Thyroid gland (tissue), 4 donors: ENCODE measurements around the gene ARSJ. TPM values are rescaled to one million over a fixed set of nuclear protein-coding genes. Genes with fewer than 3 reads are reported as not detected.

Source experiments
- DNase-seq, 2 donors: peaks; one replicate each; pipeline ENCODE4 v3.0.0-alpha.2; 2019
- H3K27ac ChIP-seq, 3 donors: fragments of 200-600 bp; sonication (generic); 1 replicate in 2 of 3; 2 replicates in 1 of 3; pipeline ENCODE4 v1.5.1; 2016 to 2019; ENCODE audit warnings: mild to moderate bottlenecking in 1 of 3, moderate library complexity in 1 of 3
- H3K27me3 ChIP-seq: fragments of 200-600 bp; sonication (generic); one replicate; pipeline ENCODE4 v1.5.1; 2019
- H3K36me3 ChIP-seq, 2 donors: fragments of 200-600 bp; sonication (generic); one replicate each; pipeline ENCODE4 v1.5.1; 2016 to 2019
- H3K4me1 ChIP-seq, 2 donors: fragments of 200-600 bp; sonication (generic); one replicate each; pipeline ENCODE4 v1.5.1; 2017 to 2019
- H3K4me3 ChIP-seq, 3 donors: fragments of 200-600 bp; sonication (generic); replicated peaks in 1 of 3; 1 replicate in 2 of 3; 2 replicates in 1 of 3; pipeline ENCODE4 v1.5.1; 2016; ENCODE audit warnings: mild to moderate bottlenecking in 1 of 3
- H3K9me3 ChIP-seq: fragments of 200-600 bp; sonication (generic); one replicate; pipeline ENCODE4 v1.5.1; 2017
- POLR2A ChIP-seq, 2 donors: fragments of 450-650 bp; IDR thresholded peaks; one replicate each; pipeline ENCODE4 v1.6.1; 2017; ENCODE audit warnings: antibody characterized with exemption in 2 of 2, mild to moderate bottlenecking in 2 of 2, moderate library complexity in 1 of 2
- WGBS, 2 donors: methylation state at CpG; one replicate each; pipeline ENCODE4 v1.1.5; 2017; 5-methylcytosine and 5-hydroxymethylcytosine counted together
- intact Hi-C: fragments of 100-400 bp; cut with DNase I; formaldehyde crosslinking; loops from one replicate; pipeline ENCODE4 v1.15.1; 2023
- total RNA-seq, 4 donors: library from RNA; depleted of rRNA; stranded (reverse); fragments of >200 nt; gene quantifications; one replicate each; pipeline ENCODE4 v1.2.3, GENCODE V29; 2016
- TF ChIP-seq, protein P1 (sequence below), 6 experiments: fragments of 200-600 bp in 3 of 6; fragments of 450-650 bp in 3 of 6; sonication (generic) in 3 of 6; IDR thresholded peaks; one replicate each; pipeline ENCODE4 v1.5.1; 2016 to 2019; ENCODE audit warnings: antibody characterized with exemption in 6 of 6, mild to moderate bottlenecking in 2 of 6, inconsistent platforms in 1 of 6, moderate library complexity in 1 of 6

The ARSJ gene
- total RNA-seq, 4 donors from 2014 or later, result 1.6 to 3.4 (median 2.7) TPM

DNA sequence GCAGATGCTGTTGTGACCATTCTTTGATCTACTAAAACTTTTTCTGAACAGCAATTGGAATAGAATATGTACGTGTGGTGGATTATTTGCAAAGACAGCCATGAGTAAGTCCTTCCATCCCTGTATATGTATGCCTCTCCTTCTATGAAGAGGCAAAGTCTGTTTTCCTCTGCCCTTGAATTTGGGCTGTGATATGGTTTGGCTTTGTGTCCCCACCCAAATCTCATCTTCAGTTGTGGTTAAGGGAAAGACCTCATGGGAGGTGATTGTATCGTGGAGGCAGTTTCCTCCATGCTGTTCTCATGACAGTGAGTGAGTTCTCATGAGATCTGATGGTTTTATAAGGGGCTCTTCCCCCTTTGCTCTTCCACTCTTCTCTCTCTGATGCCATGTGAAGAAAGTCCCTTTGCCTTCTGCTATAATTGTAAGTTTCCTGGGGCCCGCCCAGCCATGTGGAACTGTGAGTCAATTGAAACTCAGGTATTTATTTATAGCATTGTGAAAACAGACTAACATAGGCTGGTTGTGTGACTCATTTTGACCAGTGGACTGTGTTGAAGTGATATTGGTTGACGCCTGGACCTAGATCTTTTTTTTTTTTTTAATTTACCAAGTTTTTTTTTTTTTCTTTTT lies 109.6 kb downstream of the ARSJ start:
- no peak overlapping the region for H3K27ac ChIP-seq
- intact Hi-C loops, result no loop called here
- no peak overlapping the region for H3K4me3 ChIP-seq
- TF ChIP-seq, protein P1, sequence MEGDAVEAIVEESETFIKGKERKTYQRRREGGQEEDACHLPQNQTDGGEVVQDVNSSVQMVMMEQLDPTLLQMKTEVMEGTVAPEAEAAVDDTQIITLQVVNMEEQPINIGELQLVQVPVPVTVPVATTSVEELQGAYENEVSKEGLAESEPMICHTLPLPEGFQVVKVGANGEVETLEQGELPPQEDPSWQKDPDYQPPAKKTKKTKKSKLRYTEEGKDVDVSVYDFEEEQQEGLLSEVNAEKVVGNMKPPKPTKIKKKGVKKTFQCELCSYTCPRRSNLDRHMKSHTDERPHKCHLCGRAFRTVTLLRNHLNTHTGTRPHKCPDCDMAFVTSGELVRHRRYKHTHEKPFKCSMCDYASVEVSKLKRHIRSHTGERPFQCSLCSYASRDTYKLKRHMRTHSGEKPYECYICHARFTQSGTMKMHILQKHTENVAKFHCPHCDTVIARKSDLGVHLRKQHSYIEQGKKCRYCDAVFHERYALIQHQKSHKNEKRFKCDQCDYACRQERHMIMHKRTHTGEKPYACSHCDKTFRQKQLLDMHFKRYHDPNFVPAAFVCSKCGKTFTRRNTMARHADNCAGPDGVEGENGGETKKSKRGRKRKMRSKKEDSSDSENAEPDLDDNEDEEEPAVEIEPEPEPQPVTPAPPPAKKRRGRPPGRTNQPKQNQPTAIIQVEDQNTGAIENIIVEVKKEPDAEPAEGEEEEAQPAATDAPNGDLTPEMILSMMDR (IDR thresholded peaks at IDR 0.05), result no peak
- TF ChIP-seq POLR2A (IDR thresholded peaks at IDR 0.05), result no peak
- no peaks in the 10 kb centered on the region for H3K4me1 ChIP-seq
- H3K9me3 ChIP-seq, result no peaks in the 10 kb centered on the region
- no peaks in the 10 kb centered on the region for H3K27me3 ChIP-seq
- WGBS, 2 donors, result 79 to 81% methylated on average over 4 of the region's 4 CpGs
- H3K36me3 ChIP-seq, result no peaks in the 10 kb centered on the region
- DNase-seq, result peak in 1 of 2 donors; percentile 12

DNA sequence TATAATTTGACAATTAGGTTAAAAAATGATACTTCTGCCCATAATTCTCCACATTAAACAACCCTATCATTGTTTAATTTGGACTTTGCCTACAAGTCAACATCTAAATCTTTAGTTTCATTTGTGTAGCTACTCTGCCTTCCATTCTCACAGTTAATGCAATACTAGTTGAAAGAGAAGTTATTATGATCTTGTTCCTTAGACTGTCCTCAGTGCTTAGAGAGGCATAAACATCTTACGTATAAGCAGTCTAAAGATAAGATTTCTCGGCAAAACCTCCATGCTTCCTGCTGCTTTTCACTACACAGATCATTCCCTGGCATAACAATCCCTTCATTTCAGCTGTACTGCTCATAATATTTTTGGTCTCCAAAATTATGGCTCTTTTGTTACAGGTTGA lies 112.8 kb downstream of the ARSJ start:
- TF ChIP-seq POLR2A (IDR thresholded peaks at IDR 0.05), result no peak
- TF ChIP-seq, protein P1 (IDR thresholded peaks at IDR 0.05), result no peak
- DNase-seq, result no peak
- H3K27ac ChIP-seq, result no peak overlapping the region
- intact Hi-C loops, result no loop called here
- H3K4me1 ChIP-seq, result no peaks in the 10 kb centered on the region
- H3K36me3 ChIP-seq, result no peaks in the 10 kb centered on the region
- 95 to 97% methylated on average over 2 of the region's 2 CpGs for WGBS, 2 donors
- no peaks in the 10 kb centered on the region for H3K9me3 ChIP-seq
- no peak overlapping the region for H3K4me3 ChIP-seq
- no peaks in the 10 kb centered on the region for H3K27me3 ChIP-seq

DNA sequence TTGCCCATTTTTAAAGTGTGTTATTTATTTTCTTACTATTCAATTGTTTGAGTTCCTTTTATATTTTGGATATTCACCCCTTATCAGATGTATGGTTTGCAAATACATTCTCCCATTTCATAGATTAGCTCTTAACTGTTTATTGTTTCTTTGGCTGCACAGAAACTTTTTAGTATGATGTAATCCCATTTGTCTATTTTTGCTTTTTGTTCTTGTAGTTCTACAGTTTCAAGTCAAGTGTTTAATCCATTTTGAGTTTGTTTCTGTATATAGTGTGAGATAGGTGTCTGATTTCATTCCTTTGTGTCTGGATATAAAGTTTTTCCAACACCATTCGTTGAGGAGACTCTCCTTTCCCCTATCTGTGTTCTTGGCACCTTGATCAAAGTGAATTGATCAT lies 120.5 kb downstream of the ARSJ start:
- TF ChIP-seq, protein P1 (IDR thresholded peaks at IDR 0.05), result no peak
- no peak for TF ChIP-seq POLR2A (IDR thresholded peaks at IDR 0.05)
- intact Hi-C loops, result no loop called here
- H3K36me3 ChIP-seq, result no peaks in the 10 kb centered on the region

DNA sequence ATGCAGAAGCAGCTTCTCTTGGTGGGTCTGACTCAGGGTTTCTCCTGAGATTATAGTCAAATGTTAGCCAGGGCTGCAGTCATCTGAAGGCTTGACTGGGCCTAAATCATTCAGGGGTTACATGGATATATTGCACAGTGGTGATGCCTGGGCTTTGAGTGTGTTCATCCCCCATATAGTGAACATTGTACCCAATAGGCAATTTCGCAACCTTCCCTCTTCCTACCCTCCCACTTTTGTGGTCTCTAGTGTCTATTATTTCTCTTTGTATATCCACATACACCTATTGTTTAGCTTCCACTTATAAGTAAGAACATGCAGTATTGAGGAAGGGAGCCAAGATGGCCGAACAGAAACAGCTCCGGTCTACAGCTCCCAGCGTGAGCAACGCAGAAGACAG lies 127.6 kb downstream of the ARSJ start:
- DNase-seq, result no peak
- H3K4me3 ChIP-seq, result no peak overlapping the region
- intact Hi-C loops, result no loop called here
- no peak for TF ChIP-seq POLR2A (IDR thresholded peaks at IDR 0.05)
- TF ChIP-seq, protein P1 (IDR thresholded peaks at IDR 0.05), result no peak
- no peaks in the 10 kb centered on the region for H3K4me1 ChIP-seq
- H3K27me3 ChIP-seq, result no peaks in the 10 kb centered on the region
- H3K27ac ChIP-seq, result no peak overlapping the region
- no peaks in the 10 kb centered on the region for H3K9me3 ChIP-seq
- H3K36me3 ChIP-seq, result no peaks in the 10 kb centered on the region
- WGBS, 2 donors, result 78 to 95% methylated on average over 5 of the region's 5 CpGs

More for the DNA sequence above, 120.5 kb downstream of the ARSJ start:
- no peak for DNase-seq
- no peaks in the 10 kb centered on the region for H3K4me1 ChIP-seq
- WGBS, 2 donors, result 68% methylated on average over 1 of the region's 1 CpG
- H3K9me3 ChIP-seq, result no peaks in the 10 kb centered on the region
- H3K27me3 ChIP-seq, result no peaks in the 10 kb centered on the region
- no peak overlapping the region for H3K27ac ChIP-seq
- no peak overlapping the region for H3K4me3 ChIP-seq

Other genes starting within 250 kb of the ARSJ start
- gene CAMK2D, start 217.9 kb downstream of the ARSJ start, total RNA-seq, result 10 to 100 TPM; 57.3 to 78.4 (median 61.8) TPM